Neural progenitor cell (in vitro differentiated cells): ENCODE measurements around the gene SCAPER.

Experiments
- EZH2 ChIP-seq: fragments of 200-600 bp; sonication (generic); IDR thresholded peaks from 2 replicates; pipeline ENCODE4 v1.6.1; 2017; ENCODE audit warnings: antibody characterized with exemption, mild to moderate bottlenecking, moderate library complexity
- TF ChIP-seq, protein P1 (sequence below): fragments of 200-600 bp; sonication (generic); IDR thresholded peaks from 2 replicates; pipeline ENCODE4 v1.5.1; 2017; ENCODE audit warnings: antibody characterized with exemption, mild to moderate bottlenecking

DNA sequence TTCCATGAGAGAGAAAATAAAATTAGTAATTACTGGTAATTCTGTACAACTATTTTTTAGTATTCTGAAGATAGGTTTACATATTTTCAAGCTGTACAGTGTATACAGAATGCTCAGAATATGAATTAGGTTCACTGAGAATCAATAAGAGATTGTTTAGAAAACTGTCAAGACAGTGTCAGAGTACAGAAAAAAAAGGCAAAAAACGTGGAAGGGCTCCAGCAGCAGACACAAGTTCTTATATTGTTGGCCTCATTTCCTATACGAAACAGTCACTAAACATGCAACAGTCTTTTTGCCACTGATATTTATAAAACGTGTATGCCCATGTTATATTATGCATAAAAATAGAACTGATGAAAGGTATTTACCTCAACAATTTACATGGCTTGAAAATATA, 464.7 kb downstream of the SCAPER start:
- TF ChIP-seq, protein P1, sequence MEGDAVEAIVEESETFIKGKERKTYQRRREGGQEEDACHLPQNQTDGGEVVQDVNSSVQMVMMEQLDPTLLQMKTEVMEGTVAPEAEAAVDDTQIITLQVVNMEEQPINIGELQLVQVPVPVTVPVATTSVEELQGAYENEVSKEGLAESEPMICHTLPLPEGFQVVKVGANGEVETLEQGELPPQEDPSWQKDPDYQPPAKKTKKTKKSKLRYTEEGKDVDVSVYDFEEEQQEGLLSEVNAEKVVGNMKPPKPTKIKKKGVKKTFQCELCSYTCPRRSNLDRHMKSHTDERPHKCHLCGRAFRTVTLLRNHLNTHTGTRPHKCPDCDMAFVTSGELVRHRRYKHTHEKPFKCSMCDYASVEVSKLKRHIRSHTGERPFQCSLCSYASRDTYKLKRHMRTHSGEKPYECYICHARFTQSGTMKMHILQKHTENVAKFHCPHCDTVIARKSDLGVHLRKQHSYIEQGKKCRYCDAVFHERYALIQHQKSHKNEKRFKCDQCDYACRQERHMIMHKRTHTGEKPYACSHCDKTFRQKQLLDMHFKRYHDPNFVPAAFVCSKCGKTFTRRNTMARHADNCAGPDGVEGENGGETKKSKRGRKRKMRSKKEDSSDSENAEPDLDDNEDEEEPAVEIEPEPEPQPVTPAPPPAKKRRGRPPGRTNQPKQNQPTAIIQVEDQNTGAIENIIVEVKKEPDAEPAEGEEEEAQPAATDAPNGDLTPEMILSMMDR, result no peak
- no peak for TF ChIP-seq EZH2
